OCI-LY7 (cell line): ENCODE measurements around the gene SIRT3. TPM values are rescaled to one million over a fixed set of nuclear protein-coding genes. Genes with fewer than 3 reads are reported as not detected.

Experiments used
- BruUV-seq: library from RNA; stranded (reverse); fragments of 400-500 nt; replicated peaks from 2 replicates; lab custom pipeline; 2021; lab: Mats Ljungman, UMichigan
- CTCF ChIA-PET: fragments of 300-600 bp; sonication (Branson Sonifier 250); formaldehyde crosslinking; loops from one replicate; lab custom pipeline; 2022; ENCODE audit warnings: antibody characterized with exemption; ENCODE audit not compliant: unreplicated experiment; lab: Charles Lee
- POLR2A ChIA-PET: fragments of 300-600 bp; sonication (Branson Sonifier 250); formaldehyde crosslinking; loops from one replicate; lab custom pipeline; 2022; ENCODE audit warnings: antibody characterized with exemption; lab: Charles Lee
- DNase-seq: peaks from one replicate; pipeline ENCODE4 v3.0.0-alpha.2; 2015; ENCODE audit warnings: low spot score
- H2AFZ ChIP-seq: fragments of 200-600 bp; sonication (generic), shearing (Covaris generic); 2 replicates; pipeline ENCODE4 v1.6.1; 2014; ENCODE audit warnings: mild to moderate bottlenecking, antibody characterized with exemption, low read length, moderate library complexity
- H3K27ac ChIP-seq: fragments of 200-600 bp; sonication (generic); 2 replicates; pipeline ENCODE4 v1.5.1; 2014; ENCODE audit warnings: mixed run types, low read depth, mild to moderate bottlenecking, moderate library complexity, low read length, inconsistent platforms; ENCODE audit not compliant: poor library complexity, severe bottlenecking
- H3K36me3 ChIP-seq: fragments of 200-600 bp; sonication (generic); 2 replicates; pipeline ENCODE4 v1.6.1; 2014; ENCODE audit warnings: mild to moderate bottlenecking, antibody characterized with exemption, low read length, moderate library complexity, mixed read lengths; ENCODE audit not compliant: insufficient read depth
- H3K4me1 ChIP-seq: fragments of 200-600 bp; sonication (generic); 2 replicates; pipeline ENCODE4 v1.5.1; 2014; ENCODE audit warnings: mild to moderate bottlenecking, low read length; ENCODE audit not compliant: insufficient read depth, poor library complexity, severe bottlenecking
- H3K4me2 ChIP-seq: fragments of 200-600 bp; sonication (generic); 2 replicates; pipeline ENCODE4 v1.6.1; 2014; ENCODE audit warnings: mild to moderate bottlenecking, low read length
- H3K4me3 ChIP-seq: fragments of 200-600 bp; sonication (generic); 2 replicates; pipeline ENCODE4 v1.5.1; 2014; ENCODE audit warnings: mild to moderate bottlenecking, low read depth, low read length; ENCODE audit not compliant: poor library complexity, severe bottlenecking
- H3K79me2 ChIP-seq: fragments of 200-600 bp; sonication (generic); 2 replicates; pipeline ENCODE4 v1.6.1; 2016; ENCODE audit warnings: low read depth, mild to moderate bottlenecking, low read length, moderate library complexity, mixed read lengths; ENCODE audit not compliant: insufficient read depth
- H3K9me2 ChIP-seq: fragments of 200-600 bp; sonication (generic); 2 replicates; pipeline ENCODE4 v1.6.1; 2016; ENCODE audit warnings: mild to moderate bottlenecking, low read length, mixed read lengths; ENCODE audit not compliant: insufficient read depth
- H3K9me3 ChIP-seq: fragments of 200-600 bp; sonication (generic); 2 replicates; pipeline ENCODE4 v1.6.1; 2014; ENCODE audit warnings: mild to moderate bottlenecking, mixed run types, low read length, mixed read lengths
- H4K20me1 ChIP-seq: fragments of 200-600 bp; sonication (generic); 2 replicates; pipeline ENCODE4 v1.6.1; 2014; ENCODE audit warnings: mild to moderate bottlenecking, antibody characterized with exemption, low read length, moderate library complexity, mixed read lengths; ENCODE audit not compliant: insufficient read depth
- EZH2phosphoT487 ChIP-seq: fragments of 200-600 bp; sonication (generic); IDR thresholded peaks from 2 replicates; pipeline ENCODE4 v1.6.1; 2018; ENCODE audit warnings: low read depth, borderline replicate concordance, mild to moderate bottlenecking, mixed run types, antibody characterized with exemption, low read length, moderate library complexity, mixed read lengths
- intact Hi-C: fragments of 100-400 bp; cut with micrococcal nuclease; formaldehyde crosslinking; loops from one replicate; pipeline ENCODE4 v1.10.0; 2022; ENCODE audit not compliant: unreplicated experiment
- total RNA-seq, 2 experiments: library from RNA; depleted of rRNA in 1 of 2; stranded (reverse); fragments of >200 nt in 1 of 2; shearing (Covaris generic) in 1 of 2; gene quantifications; 2 replicates each; pipeline ENCODE4 v1.2.3, GENCODE V29; 2014 to 2022
- TF ChIP-seq, protein P1 (sequence below): fragments of 200-600 bp; sonication (generic); conservative IDR thresholded peaks from 2 replicates; pipeline ENCODE4 v1.5.1; 2014; ENCODE audit warnings: mild to moderate bottlenecking, antibody characterized with exemption, low read length, moderate library complexity, mixed read lengths

The SIRT3 gene
- total RNA-seq, 2 experiments from 2014 or later: 8.5 to 21.0 TPM

DNA sequence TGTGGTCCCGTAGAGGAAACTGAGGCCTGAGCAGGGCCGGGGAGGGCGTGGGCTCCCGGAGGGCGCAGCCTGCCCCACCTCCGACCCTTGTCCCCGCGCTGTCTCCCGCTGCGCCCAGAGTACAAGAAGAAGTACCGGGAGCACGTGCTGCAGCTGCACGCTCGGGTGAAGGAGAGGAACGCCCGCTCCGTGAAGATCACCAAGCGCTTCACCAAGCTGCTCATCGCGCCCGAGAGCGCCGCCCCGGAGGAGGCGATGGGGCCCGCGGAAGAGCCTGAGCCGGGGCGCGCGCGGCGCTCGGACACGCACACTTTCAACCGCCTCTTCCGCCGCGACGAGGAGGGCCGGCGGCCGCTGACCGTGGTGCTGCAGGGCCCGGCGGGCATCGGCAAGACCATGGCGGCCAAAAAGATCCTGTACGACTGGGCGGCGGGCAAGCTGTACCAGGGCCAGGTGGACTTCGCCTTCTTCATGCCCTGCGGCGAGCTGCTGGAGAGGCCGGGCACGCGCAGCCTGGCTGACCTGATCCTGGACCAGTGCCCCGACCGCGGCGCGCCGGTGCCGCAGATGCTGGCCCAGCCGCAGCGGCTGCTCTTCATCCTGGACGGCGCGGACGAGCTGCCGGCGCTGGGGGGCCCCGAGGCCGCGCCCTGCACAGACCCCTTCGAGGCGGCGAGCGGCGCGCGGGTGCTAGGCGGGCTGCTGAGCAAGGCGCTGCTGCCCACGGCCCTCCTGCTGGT, 44.0 kb upstream of the SIRT3 start:
- CTCF ChIA-PET: no interaction called here
- H4K20me1 ChIP-seq: no peaks in the 10 kb centered on the region
- no peak for DNase-seq
- H3K4me2 ChIP-seq: no peak overlapping the region
- H3K79me2 ChIP-seq: no peaks in the 10 kb centered on the region
- H3K4me3 ChIP-seq: no peak overlapping the region
- no peaks in the 10 kb centered on the region for H3K36me3 ChIP-seq
- BruUV-seq: no TSS peak
- H2AFZ ChIP-seq: no peak overlapping the region
- peaks cover 6% of the 10 kb centered on the region; the same call in 1 of the 2 replicates for H3K9me3 ChIP-seq
- no peaks in the 10 kb centered on the region for H3K9me2 ChIP-seq
- POLR2A ChIA-PET: no interaction called here
- intact Hi-C loops: no loop called here
- TF ChIP-seq EZH2phosphoT487: no peak
- TF ChIP-seq, protein P1, sequence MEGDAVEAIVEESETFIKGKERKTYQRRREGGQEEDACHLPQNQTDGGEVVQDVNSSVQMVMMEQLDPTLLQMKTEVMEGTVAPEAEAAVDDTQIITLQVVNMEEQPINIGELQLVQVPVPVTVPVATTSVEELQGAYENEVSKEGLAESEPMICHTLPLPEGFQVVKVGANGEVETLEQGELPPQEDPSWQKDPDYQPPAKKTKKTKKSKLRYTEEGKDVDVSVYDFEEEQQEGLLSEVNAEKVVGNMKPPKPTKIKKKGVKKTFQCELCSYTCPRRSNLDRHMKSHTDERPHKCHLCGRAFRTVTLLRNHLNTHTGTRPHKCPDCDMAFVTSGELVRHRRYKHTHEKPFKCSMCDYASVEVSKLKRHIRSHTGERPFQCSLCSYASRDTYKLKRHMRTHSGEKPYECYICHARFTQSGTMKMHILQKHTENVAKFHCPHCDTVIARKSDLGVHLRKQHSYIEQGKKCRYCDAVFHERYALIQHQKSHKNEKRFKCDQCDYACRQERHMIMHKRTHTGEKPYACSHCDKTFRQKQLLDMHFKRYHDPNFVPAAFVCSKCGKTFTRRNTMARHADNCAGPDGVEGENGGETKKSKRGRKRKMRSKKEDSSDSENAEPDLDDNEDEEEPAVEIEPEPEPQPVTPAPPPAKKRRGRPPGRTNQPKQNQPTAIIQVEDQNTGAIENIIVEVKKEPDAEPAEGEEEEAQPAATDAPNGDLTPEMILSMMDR: no peak
- H3K27ac ChIP-seq: no peak overlapping the region
- H3K4me1 ChIP-seq: peaks cover under 1% of the 10 kb centered on the region

- Histone ChIP-seq H3K9me2 (no peaks in the 10 kb centered on the region), H3K4me3 (no peak overlapping the region), H3K79me2 (no peaks in the 10 kb centered on the region), H4K20me1 (no peaks in the 10 kb centered on the region), H3K4me1 (peaks cover 5% of the 10 kb centered on the region), H2AFZ (no peak overlapping the region), H3K36me3 (no peaks in the 10 kb centered on the region), H3K4me2 (no peak overlapping the region), H3K27ac (no peak overlapping the region), H3K9me3 (peaks cover 6% of the 10 kb centered on the region; the same call in 1 of the 2 replicates)
- intact Hi-C loops: no loop called here
- TF ChIP-seq, protein P1: no peak
- no peak for TF ChIP-seq EZH2phosphoT487
- ChIA-PET POLR2A (no interaction called here), CTCF (no interaction called here)
- no peak for DNase-seq
- no TSS peak for BruUV-seq
Measured at GRCh38 chr11:279040-279965, 43.2 kb upstream of the SIRT3 start.
